ENCODE measurements around the gene TLDC2. TPM values are rescaled to one million over a fixed set of nuclear protein-coding genes. Genes with fewer than 3 reads are reported as not detected.

TLDC2 gene
- total and polyA plus RNA-seq, 3 donors from 2014 or later, result 2.8 to 3.4 (median 2.9) TPM

GRCh38 chr20:36854348-36855240, 21.3 kb upstream of the TLDC2 start:
- TF ChIP-seq, protein P1, sequence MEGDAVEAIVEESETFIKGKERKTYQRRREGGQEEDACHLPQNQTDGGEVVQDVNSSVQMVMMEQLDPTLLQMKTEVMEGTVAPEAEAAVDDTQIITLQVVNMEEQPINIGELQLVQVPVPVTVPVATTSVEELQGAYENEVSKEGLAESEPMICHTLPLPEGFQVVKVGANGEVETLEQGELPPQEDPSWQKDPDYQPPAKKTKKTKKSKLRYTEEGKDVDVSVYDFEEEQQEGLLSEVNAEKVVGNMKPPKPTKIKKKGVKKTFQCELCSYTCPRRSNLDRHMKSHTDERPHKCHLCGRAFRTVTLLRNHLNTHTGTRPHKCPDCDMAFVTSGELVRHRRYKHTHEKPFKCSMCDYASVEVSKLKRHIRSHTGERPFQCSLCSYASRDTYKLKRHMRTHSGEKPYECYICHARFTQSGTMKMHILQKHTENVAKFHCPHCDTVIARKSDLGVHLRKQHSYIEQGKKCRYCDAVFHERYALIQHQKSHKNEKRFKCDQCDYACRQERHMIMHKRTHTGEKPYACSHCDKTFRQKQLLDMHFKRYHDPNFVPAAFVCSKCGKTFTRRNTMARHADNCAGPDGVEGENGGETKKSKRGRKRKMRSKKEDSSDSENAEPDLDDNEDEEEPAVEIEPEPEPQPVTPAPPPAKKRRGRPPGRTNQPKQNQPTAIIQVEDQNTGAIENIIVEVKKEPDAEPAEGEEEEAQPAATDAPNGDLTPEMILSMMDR (IDR thresholded peaks at IDR 0.05), result no peak
- no peak for TF ChIP-seq POLR2A (IDR thresholded peaks at IDR 0.05)
- H3K36me3 ChIP-seq (ENCODE audit: low read depth, missing control alignments), result no peaks in the 10 kb centered on the region
- intact Hi-C loops (cut with DNase I; ENCODE audit: low total_unique reads), result no loop called here
- H3K4me3 ChIP-seq, result no peak overlapping the region
- no peak for DNase-seq
- peak overlapping the region; percentile 31 to 68 for H3K27ac ChIP-seq
- peaks cover 74% of the 10 kb centered on the region for H3K4me1 ChIP-seq
- 65 to 69% methylated on average over 19 to 20 of the region's 21 CpGs for WGBS, 2 donors
- no peaks in the 10 kb centered on the region for H3K27me3 ChIP-seq
- H3K9me3 ChIP-seq, result no peaks in the 10 kb centered on the region

DNA sequence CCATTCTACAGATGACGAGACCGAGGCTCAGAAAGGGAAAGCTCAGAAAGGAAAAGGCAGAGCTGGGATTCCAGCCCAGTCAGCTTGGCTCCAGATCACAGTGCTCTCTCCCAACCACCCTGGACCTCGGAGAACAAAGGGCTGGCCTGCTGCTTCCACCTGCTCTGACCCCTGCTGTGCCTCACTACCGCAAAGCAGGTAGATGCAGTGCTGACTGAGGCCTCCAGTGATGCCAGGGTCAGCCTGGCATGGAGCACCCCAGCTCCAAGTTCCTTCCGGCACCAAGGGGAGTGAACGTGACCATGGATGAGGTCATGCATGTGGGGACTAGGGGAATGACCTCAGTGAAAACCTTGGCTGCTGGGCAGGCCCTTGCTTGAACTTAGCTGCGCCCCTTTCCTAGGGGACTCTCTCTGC, 20.7 kb upstream of the TLDC2 start:
- DNase-seq, result no peak
- H3K27me3 ChIP-seq, result no peaks in the 10 kb centered on the region
- H3K27ac ChIP-seq, result peak overlapping the region; percentile 31 to 68
- H3K9me3 ChIP-seq, result no peaks in the 10 kb centered on the region
- H3K4me3 ChIP-seq, result no peak overlapping the region
- peaks cover 78% of the 10 kb centered on the region for H3K4me1 ChIP-seq
- no peaks in the 10 kb centered on the region for H3K36me3 ChIP-seq (ENCODE audit: low read depth, missing control alignments)
- 65 to 71% methylated on average over 4 to 7 of the region's 7 CpGs for WGBS, 2 donors
- no peak for TF ChIP-seq POLR2A (IDR thresholded peaks at IDR 0.05)
- TF ChIP-seq, protein P1 (IDR thresholded peaks at IDR 0.05), result no peak
- intact Hi-C loops (cut with DNase I; ENCODE audit: low total_unique reads), result no loop called here

DNA sequence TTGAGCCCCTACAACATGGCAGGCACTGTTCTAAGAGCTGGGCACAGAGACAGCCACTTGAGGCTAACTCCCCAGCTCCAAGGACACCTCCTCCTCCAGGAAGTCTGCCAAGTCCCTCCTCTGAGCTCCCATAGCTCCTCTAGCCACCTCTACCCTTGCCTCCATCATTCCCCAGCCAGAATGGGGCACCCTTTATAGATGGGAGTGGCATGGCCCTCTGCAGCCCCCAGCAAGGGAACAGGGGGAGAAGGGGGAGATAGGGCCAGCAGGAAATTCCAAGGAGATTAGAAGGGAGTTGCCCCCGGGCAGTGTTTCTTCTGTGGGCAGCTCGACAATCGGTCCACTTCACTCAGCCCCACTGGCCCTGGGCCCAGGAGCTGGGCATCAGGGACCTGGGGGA, 19.7 kb upstream of the TLDC2 start:
- H3K36me3 ChIP-seq (ENCODE audit: low read depth, missing control alignments), result no peaks in the 10 kb centered on the region
- H3K9me3 ChIP-seq, result no peaks in the 10 kb centered on the region
- TF ChIP-seq, protein P1 (IDR thresholded peaks at IDR 0.05), result no peak
- no peak for TF ChIP-seq POLR2A (IDR thresholded peaks at IDR 0.05)
- H3K27me3 ChIP-seq, result no peaks in the 10 kb centered on the region
- H3K4me1 ChIP-seq, result peaks cover 87% of the 10 kb centered on the region
- intact Hi-C loops (cut with DNase I; ENCODE audit: low total_unique reads), result no loop called here
- 51 to 52% methylated on average over 2 to 3 of the region's 3 CpGs for WGBS, 2 donors
- DNase-seq, result peak; percentile 87
- H3K4me3 ChIP-seq, result no peak overlapping the region
- H3K27ac ChIP-seq, result peak overlapping the region; percentile 17 to 68

- intact Hi-C loops (cut with DNase I; ENCODE audit: low total_unique reads), result no loop called here
- no peak for DNase-seq
- 36 to 45% methylated on average over 9 to 17 of the region's 17 CpGs for WGBS, 2 donors
- no peak for TF ChIP-seq POLR2A (IDR thresholded peaks at IDR 0.05)
- TF ChIP-seq, protein P1 (IDR thresholded peaks at IDR 0.05), result no peak
- Histone ChIP-seq H3K4me1 (peaks cover 89% of the 10 kb centered on the region), H3K27ac (peak overlapping the region in 1 of 2 donors; percentile 17), H3K27me3 (no peaks in the 10 kb centered on the region), H3K36me3 (ENCODE audit: low read depth, missing control alignments) (no peaks in the 10 kb centered on the region), H3K4me3 (no peak overlapping the region), H3K9me3 (no peaks in the 10 kb centered on the region)
Measured at GRCh38 chr20:36856691-36857635, 19.0 kb upstream of the TLDC2 start.

All from testis (tissue), 3 donors.